Fibroblast of villous mesenchyme (primary cell): ENCODE measurements around the gene STK10. TPM values are rescaled to one million over a fixed set of nuclear protein-coding genes. Genes with fewer than 3 reads are reported as not detected.

Experiments used
- DNase-seq: peaks from one replicate; pipeline ENCODE4 v3.0.0-alpha.2; 2010; ENCODE audit warnings: low read depth
- H3K4me3 ChIP-seq: 2 replicates; pipeline ENCODE4 v1.5.1; 2011; ENCODE audit warnings: low read depth, mild to moderate bottlenecking, low read length
- CTCF ChIP-seq: IDR thresholded peaks from 2 replicates; pipeline ENCODE4 v1.5.1; 2012; ENCODE audit warnings: low read depth, mild to moderate bottlenecking, low read length; ENCODE audit not compliant: insufficient read depth
- total RNA-seq: library from RNA; depleted of rRNA; stranded (reverse); fragments of >200 nt; gene quantifications from 2 replicates; pipeline ENCODE4 v1.2.3, GENCODE V29; 2012

Gene STK10
- total RNA-seq, 1 donor = 32.4 TPM

DNA sequence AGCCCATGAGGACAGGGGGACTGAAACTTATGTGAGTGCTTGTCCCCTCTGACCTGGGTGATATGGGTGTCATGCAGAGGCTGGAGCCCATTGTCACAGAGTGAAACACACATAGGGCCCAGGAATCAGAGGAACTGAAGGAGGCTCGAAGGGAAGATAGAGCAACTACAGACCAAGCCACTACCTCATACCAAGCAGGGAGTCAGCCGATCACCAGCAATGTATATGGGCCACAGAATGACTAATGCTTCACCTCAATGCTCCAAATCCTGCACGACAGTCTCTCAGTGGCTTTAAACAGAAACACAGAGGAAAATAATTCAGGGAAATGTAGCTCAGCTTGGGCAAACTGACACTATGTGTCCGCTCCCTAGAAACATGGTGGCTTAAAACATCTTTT, 172.7 kb downstream of the STK10 start:
- no peak for DNase-seq
- TF ChIP-seq CTCF = no peak
- no peak overlapping the region for H3K4me3 ChIP-seq

GRCh38 chr5:172010278-172010677, 177.7 kb downstream of the STK10 start:
- H3K4me3 ChIP-seq = no peak overlapping the region
- TF ChIP-seq CTCF = peak; percentile 16
- peak; percentile 26 for DNase-seq

DNA sequence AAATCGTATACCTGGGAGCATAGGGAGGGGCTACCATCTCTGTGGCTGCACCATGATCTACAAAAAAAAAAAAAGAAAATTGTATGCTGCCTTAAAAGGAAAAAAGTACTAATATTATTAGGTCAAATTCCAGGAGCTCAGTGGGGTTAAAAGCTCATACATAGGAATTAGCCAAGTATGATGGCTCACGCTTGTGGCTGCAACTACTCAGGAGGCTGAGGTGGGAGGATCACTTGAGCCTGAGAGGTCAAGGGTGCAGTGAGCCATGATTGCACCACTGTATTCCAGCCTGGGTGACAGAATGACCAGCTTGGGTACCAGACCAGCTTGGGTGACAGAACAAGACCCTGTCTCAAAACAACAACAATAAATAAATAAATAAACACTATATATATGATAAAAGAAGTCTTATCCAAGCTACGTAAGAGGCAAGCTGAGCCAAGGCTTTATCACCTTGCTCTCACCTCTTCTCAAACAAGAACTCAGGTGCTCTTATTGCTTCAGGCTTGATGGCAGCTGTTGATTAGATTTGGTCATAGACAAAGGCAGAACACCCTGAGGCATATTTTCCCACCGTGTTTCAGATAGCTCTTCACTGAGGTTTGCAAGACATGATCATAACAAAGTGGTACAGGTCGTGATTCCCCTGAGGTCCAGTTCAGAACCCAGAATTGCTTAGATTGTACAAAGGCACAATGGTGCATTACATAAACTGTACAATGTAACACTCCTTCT, 178.3 kb downstream of the STK10 start:
- H3K4me3 ChIP-seq = no peak overlapping the region
- no peak for TF ChIP-seq CTCF
- peak; percentile 27 for DNase-seq

GRCh38 chr5:172008689-172009141, 179.3 kb downstream of the STK10 start:
- H3K4me3 ChIP-seq = no peak overlapping the region
- TF ChIP-seq CTCF = no peak
- peak; percentile 35 for DNase-seq

DNA sequence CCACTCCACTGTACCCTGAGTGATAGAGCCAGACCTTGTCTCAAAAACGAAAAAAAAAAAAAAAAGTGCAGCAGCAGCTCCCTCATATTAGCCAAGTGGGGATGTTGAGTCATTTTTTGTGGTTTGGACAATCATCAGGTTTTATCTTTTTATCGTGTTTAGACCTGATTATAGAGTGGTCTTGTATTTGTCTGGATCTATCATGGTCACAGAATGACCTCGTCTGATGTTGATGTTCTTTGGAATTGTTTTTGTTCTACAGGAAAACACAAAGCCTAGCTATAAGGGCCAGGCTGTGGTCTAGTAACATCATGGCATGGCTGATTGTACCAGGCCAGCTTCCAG, 179.9 kb downstream of the STK10 start:
- peak; percentile 70 for DNase-seq
- no peak overlapping the region for H3K4me3 ChIP-seq
- no peak for TF ChIP-seq CTCF

DNA sequence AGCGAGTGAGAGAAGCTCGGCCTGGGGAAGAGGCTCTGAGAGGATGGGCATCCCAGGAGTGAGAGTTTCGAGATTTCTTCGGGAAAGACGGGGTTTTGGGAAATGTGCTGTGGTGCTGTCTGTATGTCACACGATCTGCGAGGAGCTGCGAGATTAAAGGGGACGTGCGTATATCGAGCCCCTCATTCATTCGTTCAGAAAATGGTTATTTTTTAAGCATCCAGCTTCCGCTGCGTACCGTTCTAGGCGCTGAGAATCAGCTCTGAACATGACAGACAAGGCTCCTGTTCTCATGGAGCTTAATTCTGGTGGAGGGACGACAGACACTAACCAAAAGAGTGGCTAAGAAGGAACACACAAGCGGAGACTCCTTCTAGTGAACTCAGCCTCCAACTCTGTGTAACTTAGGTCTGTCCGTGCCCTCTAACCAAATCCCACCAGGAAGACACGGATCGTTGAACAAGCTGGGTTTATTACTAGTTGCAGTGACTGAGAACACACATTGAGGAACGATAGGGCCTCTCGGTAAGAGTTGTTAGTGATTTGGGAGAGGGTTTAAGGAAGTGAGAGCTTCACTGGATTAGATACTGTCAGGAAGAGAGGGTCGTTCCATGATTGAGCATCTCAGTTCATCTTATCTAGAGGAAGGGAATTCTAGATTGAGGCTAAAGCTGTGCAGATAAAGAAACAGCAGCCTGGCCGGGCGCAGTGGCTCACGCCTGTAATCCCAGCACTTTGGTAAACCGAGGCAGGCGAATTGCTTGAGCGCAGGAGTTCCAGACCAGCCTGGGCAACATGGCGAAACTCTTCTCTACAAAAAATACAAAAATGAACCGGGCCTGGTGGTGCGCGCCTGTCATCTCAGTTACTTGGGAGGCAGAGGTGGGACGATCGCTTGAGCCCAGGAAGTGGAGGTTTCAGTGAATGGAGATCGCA, 180.6 kb downstream of the STK10 start:
- no peak for DNase-seq
- TF ChIP-seq CTCF = no peak

More for the DNA sequence above, 180.6 kb downstream of the STK10 start:
- H3K4me3 ChIP-seq = peak overlapping the region; percentile 88
